Kidney (tissue), 14 donors: Measurements from ENCODE around the gene GALK2. TPM values are rescaled to one million over a fixed set of nuclear protein-coding genes. Genes with fewer than 3 reads are reported as not detected.

ENCODE experiments used
- DNase-seq, 5 donors: peaks; one replicate each; pipeline ENCODE4 v3.0.0-alpha.2; 2013 to 2020
- FAIRE-seq: peaks from 2 replicates; lab custom pipeline; 2012; peaks lifted over from hg19 to GRCh38; lab: Jason Lieb, UNC
- H3K27ac ChIP-seq, 2 donors: one replicate each; pipeline ENCODE4 v1.7.0; 2013; ENCODE audit warnings: low read depth in 2 of 2, low read length in 2 of 2, inconsistent platforms in 1 of 2
- H3K27me3 ChIP-seq: one replicate; pipeline ENCODE4 v1.7.1; 2013; ENCODE audit warnings: low read length, inconsistent platforms; ENCODE audit not compliant: control insufficient read depth, insufficient read depth
- H3K36me3 ChIP-seq, 3 donors: one replicate each; pipeline versions ENCODE4 v1.7.0 to v1.7.1; 2013; ENCODE audit warnings: low read length in 3 of 3, control low read depth in 1 of 3, inconsistent platforms in 1 of 3; ENCODE audit not compliant: insufficient read depth in 3 of 3, control insufficient read depth in 2 of 3
- H3K4me1 ChIP-seq, 3 donors: one replicate each; pipeline versions ENCODE4 v1.7.0 to v1.7.1; 2013; ENCODE audit warnings: low read length in 3 of 3, inconsistent platforms in 1 of 3, low read depth in 1 of 3; ENCODE audit not compliant: control insufficient read depth in 2 of 3, insufficient read depth in 2 of 3
- H3K4me3 ChIP-seq, 3 donors: one replicate each; pipeline versions ENCODE4 v1.7.0 to v1.8.1; 2013; ENCODE audit warnings: low read length in 3 of 3, control low read depth in 1 of 3, inconsistent platforms in 1 of 3
- H3K9ac ChIP-seq, 3 donors: one replicate each; pipeline versions ENCODE4 v1.7.0 to v1.7.1; 2013; ENCODE audit warnings: low read length in 3 of 3, control low read depth in 1 of 3, inconsistent platforms in 1 of 3
- H3K9me3 ChIP-seq, 3 donors: one replicate each; pipeline versions ENCODE4 v1.7.0 to v1.7.1; 2013; ENCODE audit warnings: low read length in 3 of 3, control low read depth in 1 of 3, inconsistent platforms in 1 of 3; ENCODE audit not compliant: control insufficient read depth in 2 of 3, insufficient read depth in 1 of 3
- intact Hi-C: fragments of 100-400 bp; cut with DNase I; formaldehyde crosslinking; loops from one replicate; pipeline ENCODE4 v1.11.1; 2022
- polyA plus RNA-seq: library from polyadenylated mRNA; stranded (reverse); fragments of 350-450 nt; fragmentation: Illumina TruSeq; extraction: RNeasy Lipid Tissue Mini Kit (QIAGEN cat#74804); gene quantifications from one replicate; pipeline ENCODE4 v1.2.3, GENCODE V29; 2014; ENCODE audit warnings: low read depth, low replicate concordance; ENCODE audit not compliant: insufficient read depth
- total RNA-seq: library from RNA; stranded (reverse); fragmentation: NEBNext Ultra II Directional; extraction: Animal tissue kit (Norgen Biotek cat#: 25700); gene quantifications from one replicate; pipeline ENCODE4 v1.2.1, GENCODE V29; 2021
- TF ChIP-seq, protein P1 (sequence below): IDR thresholded peaks from 3 replicates; pipeline ENCODE4 v1.5.1; 2012; ENCODE audit warnings: mild to moderate bottlenecking, moderate library complexity, borderline replicate concordance; ENCODE audit not compliant: insufficient read depth; ENCODE audit errors: extremely low read depth
- donor health status: control.
- donor health status: control.
- donor health status: control.
- donor health status: control.
- donor health status: control.
- donor health status: DM: yes; HTN: yes; CAD: no.
- donor health status: Normal renal cell carcinoma (clear cell type).

GALK2 gene
- total and polyA plus RNA-seq, 2 donors from 2014 or later: 36.4 to 40.6 TPM

DNA sequence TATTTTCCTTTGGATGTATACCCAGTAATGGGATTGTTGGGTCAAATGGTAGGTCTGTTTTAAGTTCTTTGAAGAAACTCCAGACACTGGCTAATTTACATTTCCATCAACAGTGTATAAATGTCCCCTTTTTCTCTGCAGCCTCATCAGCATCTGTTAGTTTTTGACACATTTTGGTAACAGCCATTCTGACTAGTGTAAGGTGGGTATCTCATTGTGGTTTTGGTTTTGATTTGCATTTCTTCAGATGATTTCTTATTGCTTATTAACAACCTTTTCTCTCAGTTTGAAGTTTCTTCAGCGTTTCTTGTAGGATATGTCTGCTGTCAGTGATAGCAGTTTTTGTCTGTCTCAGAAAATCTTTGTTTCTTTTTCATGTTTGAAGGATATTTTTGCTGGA is 15.4 kb downstream of the GALK2 start:
- H3K27me3 ChIP-seq: no peaks in the 10 kb centered on the region
- H3K27ac ChIP-seq: no peak overlapping the region
- H3K4me1 ChIP-seq: peaks cover 0 to 2% (median 0%) of the 10 kb centered on the region in 3 donors
- H3K36me3 ChIP-seq: no peaks in the 10 kb centered on the region
- no peak overlapping the region for H3K4me3 ChIP-seq
- DNase-seq (no peak), FAIRE-seq (no peak)
- no peak overlapping the region for H3K9ac ChIP-seq
- H3K9me3 ChIP-seq: no peaks in the 10 kb centered on the region
- intact Hi-C loops: no loop called here
- TF ChIP-seq, protein P1, sequence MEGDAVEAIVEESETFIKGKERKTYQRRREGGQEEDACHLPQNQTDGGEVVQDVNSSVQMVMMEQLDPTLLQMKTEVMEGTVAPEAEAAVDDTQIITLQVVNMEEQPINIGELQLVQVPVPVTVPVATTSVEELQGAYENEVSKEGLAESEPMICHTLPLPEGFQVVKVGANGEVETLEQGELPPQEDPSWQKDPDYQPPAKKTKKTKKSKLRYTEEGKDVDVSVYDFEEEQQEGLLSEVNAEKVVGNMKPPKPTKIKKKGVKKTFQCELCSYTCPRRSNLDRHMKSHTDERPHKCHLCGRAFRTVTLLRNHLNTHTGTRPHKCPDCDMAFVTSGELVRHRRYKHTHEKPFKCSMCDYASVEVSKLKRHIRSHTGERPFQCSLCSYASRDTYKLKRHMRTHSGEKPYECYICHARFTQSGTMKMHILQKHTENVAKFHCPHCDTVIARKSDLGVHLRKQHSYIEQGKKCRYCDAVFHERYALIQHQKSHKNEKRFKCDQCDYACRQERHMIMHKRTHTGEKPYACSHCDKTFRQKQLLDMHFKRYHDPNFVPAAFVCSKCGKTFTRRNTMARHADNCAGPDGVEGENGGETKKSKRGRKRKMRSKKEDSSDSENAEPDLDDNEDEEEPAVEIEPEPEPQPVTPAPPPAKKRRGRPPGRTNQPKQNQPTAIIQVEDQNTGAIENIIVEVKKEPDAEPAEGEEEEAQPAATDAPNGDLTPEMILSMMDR: no peak

DNA sequence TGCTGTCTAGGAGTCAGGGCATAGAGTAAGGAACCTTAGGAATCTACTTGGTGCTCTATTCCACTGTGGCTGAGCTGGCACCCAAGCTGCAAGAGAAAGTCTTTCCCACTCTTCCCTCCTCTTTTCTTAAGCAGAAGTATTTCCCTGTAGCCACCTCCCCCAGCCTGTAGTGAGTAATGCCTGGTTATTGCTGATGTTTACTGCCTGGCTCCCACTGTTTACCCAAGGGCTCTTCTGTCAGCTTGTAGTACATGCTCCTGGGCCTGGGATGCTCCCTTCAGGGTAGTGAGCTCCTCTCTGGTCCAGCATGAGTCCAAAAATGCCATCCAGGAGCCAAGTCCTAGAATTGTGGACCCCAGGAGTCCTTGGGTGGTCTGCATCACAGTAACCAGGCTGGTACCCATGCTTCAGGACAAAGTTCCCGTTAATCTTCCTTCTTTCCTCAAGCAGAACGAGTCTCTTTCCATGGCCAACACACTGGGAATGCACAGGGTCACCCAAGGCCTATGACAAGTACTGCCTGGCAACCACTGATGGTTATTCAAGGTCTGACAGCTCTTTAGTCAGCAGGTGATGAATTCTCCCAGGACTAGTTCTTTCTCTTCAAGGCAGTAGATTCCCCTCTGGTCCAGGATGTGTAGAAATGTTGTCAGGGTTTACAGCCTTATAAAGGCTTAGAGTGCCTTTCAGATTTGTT is 17.6 kb downstream of the GALK2 start:
- H3K9me3 ChIP-seq: no peaks in the 10 kb centered on the region
- H3K4me3 ChIP-seq: no peak overlapping the region
- H3K4me1 ChIP-seq: peaks cover 0 to 2% (median 0%) of the 10 kb centered on the region in 3 donors
- intact Hi-C loops: no loop called here
- FAIRE-seq (no peak), DNase-seq (no peak)
- H3K36me3 ChIP-seq: no peaks in the 10 kb centered on the region
- H3K27me3 ChIP-seq: no peaks in the 10 kb centered on the region
- H3K9ac ChIP-seq: no peak overlapping the region
- TF ChIP-seq, protein P1: no peak
- no peak overlapping the region for H3K27ac ChIP-seq

DNA sequence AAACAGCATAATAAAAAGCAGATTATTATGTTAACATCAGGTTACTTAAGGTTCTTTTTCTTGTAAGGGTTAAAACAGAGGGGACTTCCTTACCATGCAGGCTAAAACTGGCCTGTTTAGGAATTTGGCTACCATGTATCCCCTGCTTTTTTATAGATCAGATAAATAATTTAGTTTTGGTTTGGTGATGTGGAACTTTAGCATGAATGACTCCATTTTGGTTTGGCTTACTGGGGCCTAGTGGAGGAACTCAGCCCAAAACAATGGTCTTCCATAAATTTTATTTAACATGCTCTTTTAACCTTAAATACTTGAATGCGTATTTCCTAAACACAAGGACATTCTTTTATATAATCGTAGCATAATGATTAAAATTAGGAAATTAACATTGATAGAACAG is 18.9 kb downstream of the GALK2 start:
- intact Hi-C loops: no loop called here
- Histone ChIP-seq H3K4me3 (no peak overlapping the region), H3K4me1 (peaks cover 0 to 2% (median 0%) of the 10 kb centered on the region in 3 donors), H3K27me3 (no peaks in the 10 kb centered on the region), H3K9me3 (no peaks in the 10 kb centered on the region), H3K9ac (no peak overlapping the region), H3K27ac (no peak overlapping the region), H3K36me3 (no peaks in the 10 kb centered on the region)
- TF ChIP-seq, protein P1: no peak
- FAIRE-seq (no peak), DNase-seq (no peak)
